Cardiac muscle cell (in vitro differentiated cells and primary cell): ENCODE measurements around the gene RASA3. TPM values are rescaled to one million over a fixed set of nuclear protein-coding genes. Genes with fewer than 3 reads are reported as not detected.

ENCODE experiments used
- DNase-seq, 2 donors: peaks; one replicate each; pipeline versions ENCODE4 v3.0.0 to v3.0.0-alpha.2; 2010 to 2017; ENCODE audit warnings: low read depth in 1 of 2, low spot score in 1 of 2
- H3K27ac ChIP-seq: fragments of 200-600 bp; sonication (generic); 2 replicates; pipeline ENCODE4 v1.5.1; 2016
- H3K27me3 ChIP-seq: fragments of 200-600 bp; sonication (generic); 2 replicates; pipeline ENCODE4 v1.6.0; 2016; ENCODE audit warnings: control low read depth
- H3K36me3 ChIP-seq: fragments of 200-600 bp; sonication (generic); 2 replicates; pipeline ENCODE4 v1.5.1; 2016; ENCODE audit warnings: control low read depth
- H3K4me1 ChIP-seq: fragments of 200-600 bp; sonication (generic); 2 replicates; pipeline ENCODE4 v1.8.1; 2017; ENCODE audit warnings: low read depth, mild to moderate bottlenecking, mixed run types
- H3K4me3 ChIP-seq: fragments of 200-600 bp; sonication (generic); 2 replicates; pipeline ENCODE4 v1.5.1; 2016; ENCODE audit warnings: mild to moderate bottlenecking
- H3K9me3 ChIP-seq: fragments of 200-600 bp; sonication (generic); 2 replicates; pipeline ENCODE4 v1.5.1; 2017; ENCODE audit warnings: low read depth, mild to moderate bottlenecking, control low read depth
- polyA plus RNA-seq: library from polyadenylated mRNA; unstranded; fragments of >200 nt; fragmentation: Nextera tagmentation; extraction: Ambion mirVana; gene quantifications from 2 replicates; pipeline ENCODE4 v1.2.1, GENCODE V29; 2016
- total RNA-seq: library from RNA; depleted of rRNA; stranded (reverse); fragments of >200 nt; gene quantifications from 2 replicates; pipeline ENCODE4 v1.2.3, GENCODE V29; 2016
- TF ChIP-seq, protein P1 (sequence below): IDR thresholded peaks from 2 replicates; pipeline ENCODE4 v1.5.1; 2012; ENCODE audit warnings: low read depth, mild to moderate bottlenecking, low read length

RASA3 gene
- total and polyA plus RNA-seq, 2 experiments from 2014 or later, result 14.0 to 26.0 TPM

DNA sequence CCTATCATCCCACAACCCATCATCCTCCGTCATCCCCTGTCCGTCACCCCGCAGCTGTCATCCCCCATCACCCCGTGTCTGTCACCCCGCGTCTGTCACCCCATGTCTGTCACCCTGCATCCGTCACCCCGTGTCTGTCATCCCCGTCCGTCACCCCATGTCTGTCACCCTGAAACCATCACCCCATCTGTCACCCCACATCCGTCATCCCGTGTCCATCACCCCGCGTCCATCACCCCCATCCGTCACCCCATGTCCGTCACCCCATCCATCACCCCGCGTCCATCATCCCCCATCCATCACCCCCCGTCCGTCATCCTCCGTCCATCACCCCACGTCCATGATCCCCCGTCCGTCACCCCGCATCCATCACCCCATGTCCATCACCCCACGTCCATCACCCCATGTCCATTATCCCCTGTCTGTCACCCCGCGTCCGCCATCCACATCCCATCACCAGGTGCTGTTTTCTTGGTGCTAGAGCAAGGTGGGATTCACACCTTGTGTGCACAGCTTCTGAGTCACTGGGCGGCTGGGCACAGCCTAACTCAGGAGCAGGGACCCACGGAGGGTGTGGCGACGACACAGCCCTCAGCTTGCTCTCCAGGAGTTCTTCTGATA is 24.2 kb downstream of the RASA3 start:
- Histone ChIP-seq H3K4me3 (no peak overlapping the region), H3K9me3 (no peaks in the 10 kb centered on the region), H3K27me3 (no peaks in the 10 kb centered on the region), H3K27ac (no peak overlapping the region), H3K36me3 (no peaks in the 10 kb centered on the region), H3K4me1 (peaks cover 32% of the 10 kb centered on the region)
- DNase-seq, result no peak
- TF ChIP-seq, protein P1, sequence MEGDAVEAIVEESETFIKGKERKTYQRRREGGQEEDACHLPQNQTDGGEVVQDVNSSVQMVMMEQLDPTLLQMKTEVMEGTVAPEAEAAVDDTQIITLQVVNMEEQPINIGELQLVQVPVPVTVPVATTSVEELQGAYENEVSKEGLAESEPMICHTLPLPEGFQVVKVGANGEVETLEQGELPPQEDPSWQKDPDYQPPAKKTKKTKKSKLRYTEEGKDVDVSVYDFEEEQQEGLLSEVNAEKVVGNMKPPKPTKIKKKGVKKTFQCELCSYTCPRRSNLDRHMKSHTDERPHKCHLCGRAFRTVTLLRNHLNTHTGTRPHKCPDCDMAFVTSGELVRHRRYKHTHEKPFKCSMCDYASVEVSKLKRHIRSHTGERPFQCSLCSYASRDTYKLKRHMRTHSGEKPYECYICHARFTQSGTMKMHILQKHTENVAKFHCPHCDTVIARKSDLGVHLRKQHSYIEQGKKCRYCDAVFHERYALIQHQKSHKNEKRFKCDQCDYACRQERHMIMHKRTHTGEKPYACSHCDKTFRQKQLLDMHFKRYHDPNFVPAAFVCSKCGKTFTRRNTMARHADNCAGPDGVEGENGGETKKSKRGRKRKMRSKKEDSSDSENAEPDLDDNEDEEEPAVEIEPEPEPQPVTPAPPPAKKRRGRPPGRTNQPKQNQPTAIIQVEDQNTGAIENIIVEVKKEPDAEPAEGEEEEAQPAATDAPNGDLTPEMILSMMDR, result no peak

DNA sequence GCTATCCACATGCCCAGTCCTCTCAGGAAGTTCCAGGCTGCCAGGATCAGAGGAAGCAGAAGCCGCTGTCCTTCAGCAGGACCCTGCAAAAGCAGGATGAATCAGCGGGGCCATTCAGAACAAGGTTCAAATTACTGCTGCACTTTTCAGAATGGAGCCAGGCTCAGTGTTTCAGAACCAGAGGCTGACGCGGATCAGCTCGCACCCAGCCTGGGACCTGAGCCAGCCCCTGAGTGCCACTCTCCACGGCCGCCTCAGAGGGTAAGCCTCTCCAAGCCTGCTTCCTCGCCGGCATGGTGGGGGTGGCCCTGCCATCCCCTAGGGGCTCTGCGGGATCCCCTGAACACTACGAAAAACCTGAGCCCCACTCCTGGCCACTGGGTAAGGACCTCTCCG is 24.7 kb downstream of the RASA3 start:
- Histone ChIP-seq H3K9me3 (no peaks in the 10 kb centered on the region), H3K4me1 (peaks cover 29% of the 10 kb centered on the region), H3K27ac (peak overlapping the region; percentile 75), H3K4me3 (no peak overlapping the region), H3K36me3 (no peaks in the 10 kb centered on the region), H3K27me3 (no peaks in the 10 kb centered on the region)
- DNase-seq, result peak in 1 of 2 donors; percentile 80
- TF ChIP-seq, protein P1, result no peak

DNA sequence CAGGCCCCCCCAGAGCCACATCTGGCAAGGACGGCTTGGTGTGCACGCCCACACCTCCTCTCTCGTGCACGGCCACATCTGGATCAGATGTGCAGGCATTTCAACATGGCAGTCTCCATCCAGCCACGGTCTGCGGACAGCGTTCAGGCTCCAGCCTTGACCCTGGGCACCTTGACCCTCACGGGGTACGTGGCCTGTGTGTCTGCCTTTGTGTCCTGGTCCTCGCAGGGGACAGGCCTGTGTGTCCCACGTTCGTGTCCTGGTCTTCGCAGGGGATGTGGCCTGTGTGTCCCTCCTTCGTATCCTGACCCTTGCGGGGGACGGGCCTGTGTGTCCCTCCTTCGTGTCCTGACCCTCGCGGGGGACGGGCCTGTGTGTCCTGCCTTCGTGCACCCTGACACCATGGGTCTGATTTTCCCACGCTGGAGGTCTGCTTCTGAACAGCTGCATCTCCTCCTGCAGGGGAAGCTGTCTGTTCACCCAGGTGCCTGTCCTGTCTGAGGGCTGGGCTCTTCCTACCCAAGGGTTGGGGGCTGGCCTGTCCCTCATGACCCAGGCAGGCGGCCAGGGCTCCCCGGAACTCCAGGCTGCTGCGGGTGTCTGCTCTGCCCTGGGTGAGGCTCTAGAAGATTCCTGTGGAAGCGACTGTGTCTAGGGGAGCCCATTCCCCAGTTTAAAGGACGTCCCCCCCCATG is 25.3 kb downstream of the RASA3 start:
- Histone ChIP-seq H3K36me3 (no peaks in the 10 kb centered on the region), H3K27me3 (no peaks in the 10 kb centered on the region), H3K4me1 (peaks cover 25% of the 10 kb centered on the region), H3K4me3 (no peak overlapping the region), H3K27ac (peak overlapping the region; percentile 75), H3K9me3 (no peaks in the 10 kb centered on the region)
- DNase-seq, result no peak
- TF ChIP-seq, protein P1, result no peak

DNA sequence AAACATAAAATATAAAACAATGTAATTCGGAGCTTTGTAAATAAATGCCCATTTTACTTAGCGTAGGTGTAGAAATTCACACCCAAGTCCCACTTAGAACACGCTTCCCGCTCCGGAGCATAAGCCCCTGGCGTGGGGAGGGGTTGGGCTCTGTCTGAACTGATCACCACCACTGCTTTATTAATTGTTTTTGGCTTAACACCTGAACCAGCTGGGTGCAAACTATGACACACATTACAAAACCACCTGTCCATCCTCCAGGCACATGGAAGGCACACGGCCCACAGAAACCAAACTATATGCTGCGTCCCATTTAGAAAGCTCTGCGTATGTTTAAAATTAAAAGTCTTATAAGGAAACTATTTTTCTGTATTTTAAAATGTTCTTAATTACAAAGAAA is 25.9 kb downstream of the RASA3 start:
- DNase-seq, result no peak
- no peaks in the 10 kb centered on the region for H3K36me3 ChIP-seq
- H3K27ac ChIP-seq, result peak overlapping the region; percentile 75

DNA sequence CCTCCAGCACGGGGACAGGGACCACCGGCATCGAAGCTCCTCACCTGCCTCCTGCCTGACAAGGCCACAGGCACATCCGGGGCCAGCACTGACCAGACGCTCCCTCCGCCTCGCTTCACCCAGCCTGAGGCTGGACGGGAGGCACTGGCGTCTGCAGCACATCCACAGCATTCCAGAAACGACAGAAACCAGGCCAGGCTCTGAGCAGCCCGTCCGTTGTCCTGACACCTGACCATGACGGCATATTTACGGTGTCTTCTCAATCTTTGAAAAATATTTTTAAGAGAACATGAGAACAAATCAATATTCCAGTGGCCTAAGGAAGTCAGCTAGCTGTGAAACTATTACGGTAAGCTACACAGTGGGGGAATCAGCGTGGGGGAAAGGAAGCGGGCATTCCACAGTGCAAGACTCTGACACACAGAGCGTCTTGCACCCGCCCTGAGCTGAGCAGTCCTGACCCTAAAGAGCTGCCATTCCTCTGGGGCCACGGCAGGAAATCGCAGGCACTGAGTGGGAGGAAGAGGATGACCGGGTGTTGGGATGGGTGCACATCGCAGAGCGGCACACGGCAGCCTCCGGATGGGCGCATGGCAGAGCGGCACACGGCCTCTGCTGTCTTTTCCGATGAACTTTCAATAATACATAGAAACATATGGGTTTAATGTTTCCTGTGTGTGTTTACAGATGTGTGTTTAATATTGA is 26.8 kb downstream of the RASA3 start:
- TF ChIP-seq, protein P1, result no peak
- H3K27me3 ChIP-seq, result no peaks in the 10 kb centered on the region
- H3K9me3 ChIP-seq, result no peaks in the 10 kb centered on the region
- H3K4me1 ChIP-seq, result peaks cover 20% of the 10 kb centered on the region
- no peaks in the 10 kb centered on the region for H3K36me3 ChIP-seq
- H3K4me3 ChIP-seq, result no peak overlapping the region
- H3K27ac ChIP-seq, result peak overlapping the region; percentile 67
- peak in 1 of 2 donors; percentile 51 for DNase-seq

More for the DNA sequence above, 25.9 kb downstream of the RASA3 start:
- Histone ChIP-seq H3K27me3 (no peaks in the 10 kb centered on the region), H3K4me1 (peaks cover 18% of the 10 kb centered on the region), H3K4me3 (no peak overlapping the region), H3K9me3 (no peaks in the 10 kb centered on the region)
- TF ChIP-seq, protein P1, result no peak
